Nucleus accumbens (tissue), 56 donors: ENCODE data around the gene KCNC2.

Source experiments
- DNase-seq, 56 donors: peaks; one replicate each; lab custom pipeline; 2025; lab: John Stamatoyannopoulos, UW

The KCNC2 gene

GRCh38 chr12:75065482-75065881, 144.2 kb downstream of the KCNC2 start:
- no peak for DNase-seq

GRCh38 chr12:75062691-75063090, 146.9 kb downstream of the KCNC2 start:
- DNase-seq = no peak

- DNase-seq = no peak
Observed at GRCh38 chr12:75058228-75058627, 151.4 kb downstream of the KCNC2 start.

GRCh38 chr12:75048767-75049166, 160.9 kb downstream of the KCNC2 start:
- no peak for DNase-seq

- DNase-seq = no peak
Observed at GRCh38 chr12:75047885-75048525, 161.6 kb downstream of the KCNC2 start.

GRCh38 chr12:75042125-75042524, 167.5 kb downstream of the KCNC2 start:
- DNase-seq = no peak

- no peak for DNase-seq
Observed at GRCh38 chr12:75041472-75041871, 168.2 kb downstream of the KCNC2 start.

GRCh38 chr12:75020068-75020557, 189.5 kb downstream of the KCNC2 start:
- DNase-seq = no peak

GRCh38 chr12:75011120-75011519, 198.5 kb downstream of the KCNC2 start:
- no peak for DNase-seq

- DNase-seq = no peak
Observed at GRCh38 chr12:75007133-75007532, 202.5 kb downstream of the KCNC2 start.

GRCh38 chr12:75000120-75000519, 209.5 kb downstream of the KCNC2 start:
- no peak for DNase-seq

- DNase-seq = no peak
Observed at GRCh38 chr12:74999474-74999873, 210.2 kb downstream of the KCNC2 start.
